Astrocyte of the spinal cord (primary cell): ENCODE measurements around the gene ICA1L.
"Not testable (repeated sequence)": the region's sequence is repeated elsewhere in the genome, so short reads cannot be mapped to it uniquely, and the experiment has no call there.

ENCODE experiments used
- DNase-seq: peaks from one replicate; pipeline ENCODE4 v3.0.0; 2011; ENCODE audit warnings: low read depth, low spot score
- H3K4me3 ChIP-seq: 2 replicates; pipeline ENCODE4 v1.5.1; 2011; ENCODE audit warnings: low read depth, mild to moderate bottlenecking, low read length, moderate library complexity
- in situ Hi-C: cut with HindIII; loops from 2 replicates; pipeline ENCODE4 v1.10.0; 2017; ENCODE audit warnings: low sequenced_read_pairs
- TF ChIP-seq, protein P1 (sequence below): IDR thresholded peaks from 2 replicates; pipeline ENCODE4 v1.5.1; 2012; ENCODE audit warnings: low read depth, mild to moderate bottlenecking, low read length, inconsistent platforms

Gene ICA1L

DNA sequence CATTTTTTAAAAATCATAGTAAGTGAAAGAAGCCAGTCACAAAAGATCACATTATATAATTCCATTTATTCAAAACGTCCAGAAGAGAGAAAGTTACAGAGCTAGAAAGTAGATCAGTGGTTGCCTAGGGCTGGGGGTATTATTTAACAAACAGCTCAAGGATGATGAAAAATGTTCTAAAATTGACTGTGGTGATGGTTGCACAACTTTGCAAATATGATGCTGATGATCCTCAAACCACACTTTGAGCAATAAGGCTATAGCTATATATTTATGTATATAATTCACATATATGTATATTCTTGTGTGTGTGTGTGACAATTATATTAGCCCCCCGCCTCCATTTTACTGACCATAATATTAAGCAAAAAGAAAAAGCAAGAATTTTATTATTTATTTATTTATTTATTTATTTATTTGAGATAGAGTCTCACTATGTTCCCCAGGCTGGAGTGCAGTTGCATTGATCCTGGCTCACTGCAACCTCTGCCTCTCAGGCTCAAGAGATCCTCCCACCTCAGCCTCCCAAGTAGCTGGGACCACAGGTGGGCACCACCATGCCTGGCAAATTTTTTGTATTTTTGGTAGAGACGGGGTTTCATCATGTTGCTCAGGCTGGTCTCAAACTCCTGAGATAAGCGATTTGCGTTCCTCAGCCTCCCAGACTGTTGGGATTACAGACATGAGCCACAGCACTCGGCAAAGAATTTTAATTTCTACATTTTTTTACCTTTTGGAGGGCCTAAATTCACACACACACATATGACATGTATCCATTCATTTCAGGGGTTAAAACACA lies 38.0 kb upstream of the ICA1L start:
- no peak overlapping the region for H3K4me3 ChIP-seq
- TF ChIP-seq, protein P1, sequence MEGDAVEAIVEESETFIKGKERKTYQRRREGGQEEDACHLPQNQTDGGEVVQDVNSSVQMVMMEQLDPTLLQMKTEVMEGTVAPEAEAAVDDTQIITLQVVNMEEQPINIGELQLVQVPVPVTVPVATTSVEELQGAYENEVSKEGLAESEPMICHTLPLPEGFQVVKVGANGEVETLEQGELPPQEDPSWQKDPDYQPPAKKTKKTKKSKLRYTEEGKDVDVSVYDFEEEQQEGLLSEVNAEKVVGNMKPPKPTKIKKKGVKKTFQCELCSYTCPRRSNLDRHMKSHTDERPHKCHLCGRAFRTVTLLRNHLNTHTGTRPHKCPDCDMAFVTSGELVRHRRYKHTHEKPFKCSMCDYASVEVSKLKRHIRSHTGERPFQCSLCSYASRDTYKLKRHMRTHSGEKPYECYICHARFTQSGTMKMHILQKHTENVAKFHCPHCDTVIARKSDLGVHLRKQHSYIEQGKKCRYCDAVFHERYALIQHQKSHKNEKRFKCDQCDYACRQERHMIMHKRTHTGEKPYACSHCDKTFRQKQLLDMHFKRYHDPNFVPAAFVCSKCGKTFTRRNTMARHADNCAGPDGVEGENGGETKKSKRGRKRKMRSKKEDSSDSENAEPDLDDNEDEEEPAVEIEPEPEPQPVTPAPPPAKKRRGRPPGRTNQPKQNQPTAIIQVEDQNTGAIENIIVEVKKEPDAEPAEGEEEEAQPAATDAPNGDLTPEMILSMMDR: no peak
- DNase-seq: no peak
- in situ Hi-C loops: no loop called here

DNA sequence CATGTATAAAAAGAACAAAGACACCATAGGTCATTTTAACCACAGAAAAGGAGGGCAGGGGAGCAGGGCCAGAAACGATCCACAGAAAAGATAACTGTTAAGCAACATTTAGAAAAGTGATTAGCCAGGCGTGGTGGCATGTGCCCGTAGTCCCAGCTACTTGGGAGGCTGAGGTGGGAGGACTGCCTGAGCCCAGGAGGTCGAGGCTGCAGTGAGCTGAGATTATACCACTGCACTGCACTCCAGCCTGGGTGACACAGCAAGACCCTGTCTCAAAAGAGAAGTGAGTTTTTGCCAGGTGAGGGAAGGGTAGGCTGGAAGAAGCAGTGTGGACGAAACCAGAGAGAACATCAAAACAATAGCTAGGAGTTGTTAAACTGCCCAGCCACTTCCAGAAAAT lies 36.6 kb upstream of the ICA1L start:
- no peak for DNase-seq
- in situ Hi-C loops: no loop called here
- TF ChIP-seq, protein P1: no peak
- H3K4me3 ChIP-seq: no peak overlapping the region

DNA sequence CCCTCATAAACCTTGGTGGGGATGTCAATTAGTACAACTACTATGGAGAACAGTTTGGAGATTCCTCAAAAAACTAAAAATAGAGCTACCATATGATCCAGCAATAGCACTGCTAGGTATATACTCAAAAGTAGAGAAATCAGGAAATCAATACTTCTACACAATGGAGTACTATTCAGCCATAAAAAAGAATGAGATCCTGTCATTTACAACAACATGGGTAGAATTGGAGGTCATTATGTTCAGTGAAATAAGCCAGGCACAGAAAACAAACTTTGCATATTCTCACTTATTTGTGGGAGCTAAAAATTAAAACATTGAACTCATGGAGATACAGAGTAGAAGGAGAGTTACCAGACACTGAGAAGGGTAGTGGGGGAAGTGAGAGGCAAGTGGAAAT lies 33.9 kb upstream of the ICA1L start:
- in situ Hi-C loops, DNase-seq, H3K4me3 ChIP-seq: not testable (repeated sequence)

DNA sequence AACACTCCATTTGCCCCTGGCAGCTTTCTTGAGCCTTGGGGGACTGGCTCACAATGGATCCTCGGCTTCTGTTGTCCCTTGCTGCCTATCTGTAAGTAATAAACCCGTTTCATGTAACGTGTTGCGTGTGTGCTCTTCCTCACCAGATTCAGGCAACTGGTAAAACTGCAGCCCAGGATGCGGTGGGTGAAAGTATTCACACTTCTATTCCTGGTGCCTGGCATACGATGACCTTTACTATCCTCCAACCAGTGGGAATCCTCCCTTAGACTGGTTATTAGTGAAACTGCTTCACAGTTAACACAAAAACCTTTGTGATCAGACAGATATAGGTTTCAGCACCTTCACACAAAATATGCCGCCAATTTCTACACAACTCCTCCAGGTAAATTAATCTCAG lies 13.6 kb upstream of the ICA1L start:
- H3K4me3 ChIP-seq: no peak overlapping the region
- in situ Hi-C loops: no loop called here
- DNase-seq: no peak
- TF ChIP-seq, protein P1: no peak

DNA sequence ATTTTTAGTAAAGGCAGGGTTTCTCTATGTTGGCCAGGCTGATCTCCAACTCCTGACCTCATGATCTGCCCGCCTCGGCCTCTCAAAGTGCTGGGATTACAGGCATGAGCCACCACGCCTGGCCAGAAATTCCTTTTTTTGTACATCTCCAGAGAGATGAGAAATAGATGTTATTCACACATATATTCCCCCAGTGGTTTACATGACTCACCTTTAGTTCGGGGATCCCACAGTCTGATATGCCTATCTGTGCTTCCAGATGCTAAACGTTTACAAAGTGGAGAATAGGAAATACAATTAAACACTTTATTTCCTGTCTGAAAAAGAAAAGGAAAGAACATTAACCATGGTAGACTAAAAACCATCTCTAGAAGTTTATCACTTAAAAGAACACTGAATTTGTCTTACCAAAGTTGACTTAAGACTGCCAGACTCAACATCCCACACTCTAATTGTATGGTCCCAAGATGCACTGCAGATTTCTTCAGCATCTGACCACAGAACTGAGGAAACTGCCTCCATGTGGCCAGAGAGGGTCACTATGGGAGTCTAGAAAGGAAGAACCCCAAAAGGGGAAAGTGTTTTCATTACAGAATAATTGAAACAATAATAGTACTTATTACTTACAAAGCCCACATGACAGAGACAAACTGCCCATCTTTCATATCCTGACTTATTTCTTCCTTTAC lies 12.6 kb upstream of the ICA1L start:
- TF ChIP-seq, protein P1: peak; percentile 4
- peak; percentile 5 for DNase-seq
- in situ Hi-C loops: no loop called here
- H3K4me3 ChIP-seq: no peak overlapping the region

DNA sequence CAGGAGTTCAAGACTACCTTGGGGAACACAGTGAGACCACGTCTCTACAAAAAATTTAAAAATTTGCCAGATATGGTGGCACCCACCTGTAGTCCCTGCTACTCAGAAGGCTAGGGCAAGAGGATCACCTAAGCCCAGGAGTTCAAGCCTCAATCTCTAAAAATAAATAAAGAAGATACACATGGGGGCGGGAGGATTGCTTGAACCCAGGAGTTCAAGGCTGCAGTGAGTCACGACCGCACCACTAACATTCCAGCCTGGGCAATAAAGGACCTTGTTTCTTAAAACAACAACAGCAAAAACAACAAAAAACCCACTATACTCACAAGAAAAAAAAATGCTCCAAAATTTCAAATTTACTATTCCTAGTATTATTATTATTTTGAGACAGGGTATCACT lies 10.0 kb upstream of the ICA1L start:
- H3K4me3 ChIP-seq: no peak overlapping the region
- TF ChIP-seq, protein P1: no peak
- in situ Hi-C loops: no loop called here
- no peak for DNase-seq

DNA sequence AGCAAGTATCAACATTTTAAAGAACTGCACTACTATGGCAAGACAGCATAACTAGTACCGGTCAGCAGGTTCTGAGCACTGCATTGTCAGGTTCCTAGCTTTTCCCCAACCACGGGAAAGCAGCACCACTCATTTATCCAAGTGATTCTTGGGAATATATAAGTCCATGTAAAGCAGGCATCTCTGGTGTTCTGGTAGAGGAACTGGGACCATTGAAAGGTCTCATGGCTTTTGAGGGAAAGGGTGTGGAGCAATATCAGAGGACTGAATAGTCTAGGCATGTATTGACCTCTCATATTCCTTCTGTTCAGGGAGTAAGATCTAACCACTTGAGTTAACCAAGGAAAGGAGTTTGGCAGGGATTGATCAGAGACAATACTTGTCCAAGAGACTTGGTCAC lies 6.1 kb upstream of the ICA1L start:
- DNase-seq: no peak
- TF ChIP-seq, protein P1: no peak
- in situ Hi-C loops: no loop called here
- no peak overlapping the region for H3K4me3 ChIP-seq
